HG03571 (cell line): ENCODE measurements around the gene CFAP74.
"Not testable (repeated sequence)": the region's sequence is repeated elsewhere in the genome, so short reads cannot be mapped to it uniquely, and the experiment has no call there.

Experiments used
- ATAC-seq: cut with Tn5 transposase; IDR thresholded peaks from one replicate; pipeline ENCODE4 v1.9.1; 2021; ENCODE audit not compliant: unreplicated experiment

Gene CFAP74

DNA sequence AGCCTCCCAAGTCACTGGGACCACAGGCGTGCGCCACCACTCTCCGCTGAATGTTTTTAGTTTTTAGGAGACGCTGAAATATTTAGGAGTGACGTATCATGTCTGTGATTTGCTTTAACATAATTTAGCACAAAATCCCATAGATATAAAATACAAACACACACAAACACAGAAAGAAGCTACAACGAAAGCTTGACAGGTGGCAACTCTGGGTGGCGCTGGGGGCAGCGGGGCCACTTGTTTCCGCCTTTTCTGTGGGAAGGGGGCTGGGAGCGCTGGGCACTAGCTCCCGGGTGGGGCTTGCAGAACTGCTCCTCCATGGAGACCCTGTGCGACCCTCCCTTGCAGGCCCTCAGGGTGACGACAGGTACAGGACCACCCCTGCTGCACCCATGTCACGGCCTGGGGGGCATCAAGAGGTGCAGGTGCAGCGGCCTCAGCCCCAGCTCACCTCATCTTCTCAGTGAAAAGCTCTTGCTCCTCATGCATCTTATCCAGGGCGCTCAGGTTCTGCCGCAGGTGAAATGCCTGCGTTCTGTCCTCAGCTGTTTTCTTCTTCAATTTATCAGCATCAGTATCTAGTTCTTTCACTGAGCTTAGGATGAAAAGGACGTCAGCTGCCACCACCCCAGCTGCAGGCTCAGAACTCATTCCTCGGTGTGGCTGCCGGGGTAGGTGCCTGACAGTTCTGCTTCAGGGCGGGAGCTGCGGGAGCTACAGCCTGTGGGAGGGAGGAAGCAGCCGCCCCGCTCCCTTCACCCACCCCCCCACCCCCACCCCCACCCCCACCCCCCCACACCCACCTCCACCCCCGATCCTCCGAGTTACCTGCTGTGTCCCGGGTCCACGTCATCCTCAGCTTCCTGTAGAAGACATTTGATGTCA lies 15.3 kb downstream of the CFAP74 start:
- ATAC-seq = no peak

DNA sequence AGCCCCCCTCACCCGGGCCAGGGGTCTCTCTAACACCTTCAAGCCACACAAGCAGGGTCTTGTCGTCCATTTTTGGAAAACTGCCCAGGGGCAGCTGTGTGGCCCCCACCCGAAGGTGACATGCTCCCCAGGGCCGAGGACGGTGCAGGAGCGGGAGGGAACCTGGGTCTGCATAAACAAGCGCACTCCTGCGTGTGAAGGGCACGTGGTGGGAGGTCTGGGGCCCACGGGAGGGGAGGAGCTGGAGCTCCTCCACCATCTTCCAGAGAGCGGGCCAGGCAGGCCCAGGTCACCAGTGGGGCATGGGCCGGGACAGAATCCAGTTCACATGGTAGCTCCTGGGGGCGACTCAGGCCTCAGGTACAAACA lies 16.5 kb downstream of the CFAP74 start:
- no peak for ATAC-seq

DNA sequence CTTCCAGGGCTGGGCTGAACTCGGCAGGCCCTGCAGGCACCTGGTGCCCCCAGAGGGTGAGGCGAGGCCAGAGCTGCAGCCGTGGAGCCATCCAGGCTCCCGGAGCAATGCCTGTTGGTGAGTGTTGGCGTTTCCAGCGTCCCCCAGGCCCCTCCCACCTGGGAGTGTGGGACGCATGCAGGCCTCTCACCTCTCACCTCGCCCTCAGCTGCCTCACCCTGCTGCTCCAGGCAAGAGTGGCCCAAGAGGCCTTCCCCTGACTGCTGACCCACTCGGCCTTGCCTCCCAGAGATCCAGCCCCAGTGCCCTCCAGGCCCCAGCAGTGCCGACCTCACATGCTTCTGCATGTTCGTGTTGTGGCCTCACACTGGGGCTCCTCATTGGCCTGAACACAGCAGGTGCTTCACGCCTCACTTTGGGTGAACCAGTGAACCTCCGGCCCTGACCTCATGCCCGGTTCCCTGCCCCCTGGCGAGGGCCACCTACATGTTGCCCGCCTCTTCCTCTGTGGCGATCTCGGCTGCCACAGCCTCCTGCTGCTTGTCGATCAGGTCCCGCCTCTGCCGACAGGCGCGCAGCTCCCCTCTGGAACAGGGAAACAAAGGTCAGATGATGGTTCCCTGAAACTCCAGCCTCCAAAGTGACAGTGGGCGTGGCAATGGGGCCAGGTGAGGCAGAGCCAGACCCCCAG lies 17.0 kb downstream of the CFAP74 start:
- ATAC-seq = no peak

DNA sequence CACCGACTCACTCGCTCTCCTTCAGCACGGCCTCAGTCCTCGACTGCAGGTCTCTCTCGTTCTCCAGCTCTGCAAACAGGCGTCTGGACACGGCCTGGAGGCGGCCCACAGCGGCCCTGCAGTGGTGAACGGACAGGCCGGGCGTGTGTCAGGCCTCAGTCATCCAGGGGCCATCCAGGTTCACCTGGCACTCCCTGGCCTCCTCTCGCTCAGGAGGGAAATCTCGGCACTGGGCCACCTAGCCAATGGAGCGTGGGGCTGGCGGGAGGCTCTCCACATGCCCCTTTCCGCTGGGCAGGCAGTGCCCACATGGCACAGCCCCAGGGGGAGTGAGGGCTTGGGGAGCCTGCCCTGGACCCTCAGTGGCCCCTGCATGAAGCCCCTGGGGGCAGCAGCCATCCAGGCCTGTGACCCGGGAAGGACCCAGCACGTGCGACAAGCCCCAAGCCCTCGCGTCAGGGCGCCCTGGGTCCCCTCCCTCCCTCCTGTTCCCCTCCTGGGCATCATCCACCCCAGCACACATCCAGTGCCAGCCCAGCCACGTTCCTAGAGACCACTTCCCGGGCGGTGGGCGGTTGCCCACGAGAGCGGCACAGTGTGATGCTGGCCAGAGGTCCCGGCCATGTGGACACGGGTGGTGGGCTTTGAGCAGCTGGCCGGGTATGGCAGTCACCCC lies 18.1 kb downstream of the CFAP74 start:
- no peak for ATAC-seq

DNA sequence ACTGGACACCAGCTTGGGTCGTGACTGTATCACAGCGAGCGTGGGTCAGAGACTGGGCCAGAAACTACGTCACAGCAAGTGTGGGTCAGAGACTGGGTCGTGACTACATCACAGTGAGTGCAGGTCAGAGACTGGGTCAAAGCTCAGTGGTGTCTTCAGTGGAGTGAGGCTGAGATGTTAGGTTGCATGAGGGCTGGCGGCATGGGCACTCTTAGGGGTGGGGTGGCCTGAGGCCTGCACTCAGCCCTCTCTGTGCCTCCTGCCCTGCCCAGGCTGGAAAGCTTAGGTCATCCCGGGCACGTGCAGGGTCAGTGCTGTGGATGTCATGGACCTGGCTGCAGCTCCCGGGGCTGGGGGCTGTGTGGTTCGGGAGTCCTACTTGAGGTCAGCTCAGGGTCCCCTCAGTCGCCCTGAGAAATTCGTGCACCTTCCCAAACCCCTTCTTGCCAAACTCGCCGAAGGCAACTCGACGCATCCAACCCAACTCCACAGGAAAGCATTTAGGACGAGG lies 19.0 kb downstream of the CFAP74 start:
- ATAC-seq = no peak

DNA sequence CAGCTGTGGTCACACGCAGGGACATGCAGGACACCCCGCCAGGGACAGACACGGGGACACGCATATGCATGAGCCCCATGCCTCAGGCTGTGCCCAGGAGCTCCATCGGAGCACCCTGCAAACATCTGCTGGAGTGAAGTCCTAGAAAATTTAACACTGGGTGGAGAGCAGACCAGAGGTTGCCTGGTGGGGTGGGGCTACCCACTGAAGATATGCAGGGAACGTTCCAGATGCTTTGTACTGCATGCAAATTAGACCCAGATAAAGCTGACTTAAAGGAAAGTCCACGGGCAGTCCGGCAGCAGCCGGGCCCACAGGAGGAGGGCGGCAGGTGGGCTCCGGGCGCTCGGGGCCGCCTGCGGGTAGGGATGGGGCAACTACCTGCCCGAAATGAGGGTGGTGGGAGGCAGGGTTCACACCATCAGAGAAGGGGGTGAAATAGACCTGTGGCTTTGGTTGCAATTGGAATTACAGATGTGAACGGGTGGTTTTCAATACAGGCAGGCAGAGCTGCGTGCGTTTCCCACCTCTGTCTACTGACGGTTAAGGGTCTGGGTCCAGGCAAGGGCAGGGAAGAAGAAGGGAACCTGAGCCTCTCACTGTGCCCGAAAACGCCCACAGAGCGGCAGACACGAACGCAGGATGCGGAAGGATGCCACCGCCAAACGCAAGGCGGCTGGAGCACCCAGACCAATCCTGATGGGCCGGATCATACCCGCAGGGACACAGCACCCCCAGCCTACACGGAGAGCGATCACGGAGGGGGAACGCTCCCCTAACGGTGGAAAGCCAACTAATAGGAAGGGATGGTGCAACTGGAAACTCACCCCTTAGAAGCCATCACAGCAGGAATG lies 21.0 kb downstream of the CFAP74 start:
- ATAC-seq = no peak

DNA sequence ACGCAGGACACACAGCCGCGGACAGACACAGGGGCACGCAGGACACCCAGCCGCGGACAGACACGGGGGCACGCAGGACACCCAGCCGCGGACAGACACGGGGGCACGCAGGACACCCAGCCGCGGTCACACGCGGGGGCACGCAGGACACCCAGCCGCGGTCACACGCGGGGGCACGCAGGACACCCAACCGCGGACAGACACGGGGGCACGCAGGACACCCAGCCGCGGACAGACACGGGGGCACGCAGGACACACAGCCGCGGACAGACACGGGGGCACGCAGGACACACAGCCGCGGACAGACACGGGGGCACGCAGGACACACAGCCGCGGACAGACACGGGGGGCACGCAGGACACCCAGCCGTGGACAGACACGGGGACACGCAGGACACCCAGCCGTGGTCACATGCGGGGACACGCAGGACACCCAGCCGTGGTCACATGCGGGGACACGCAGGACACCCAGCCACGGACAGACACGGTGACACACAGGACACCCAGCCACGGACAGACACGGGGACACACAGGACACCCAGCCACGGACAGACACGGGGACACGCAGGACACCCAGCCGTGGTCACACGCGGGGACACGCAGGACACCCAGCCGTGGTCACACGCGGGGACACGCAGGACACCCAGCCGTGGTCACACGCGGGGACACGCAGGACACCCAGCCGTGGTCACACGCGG lies 21.8 kb downstream of the CFAP74 start:
- not testable (repeated sequence) for ATAC-seq

DNA sequence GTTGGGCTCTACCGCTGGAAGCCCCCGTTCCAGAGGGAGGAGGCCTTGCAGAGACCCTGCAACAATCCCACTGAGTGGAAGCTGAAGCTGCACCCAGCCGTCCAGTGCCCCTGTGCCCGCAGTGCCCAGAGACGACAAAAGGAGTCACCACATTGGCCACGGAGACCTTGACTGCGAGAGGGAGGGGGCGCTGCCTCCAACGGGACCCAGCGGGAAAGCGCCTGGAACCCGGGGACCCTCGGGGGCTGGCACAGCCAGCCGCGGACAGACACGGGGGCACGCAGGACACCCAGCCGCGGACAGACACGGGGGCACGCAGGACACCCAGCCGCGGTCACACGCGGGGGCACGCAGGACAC lies 22.5 kb downstream of the CFAP74 start:
- ATAC-seq = no peak

DNA sequence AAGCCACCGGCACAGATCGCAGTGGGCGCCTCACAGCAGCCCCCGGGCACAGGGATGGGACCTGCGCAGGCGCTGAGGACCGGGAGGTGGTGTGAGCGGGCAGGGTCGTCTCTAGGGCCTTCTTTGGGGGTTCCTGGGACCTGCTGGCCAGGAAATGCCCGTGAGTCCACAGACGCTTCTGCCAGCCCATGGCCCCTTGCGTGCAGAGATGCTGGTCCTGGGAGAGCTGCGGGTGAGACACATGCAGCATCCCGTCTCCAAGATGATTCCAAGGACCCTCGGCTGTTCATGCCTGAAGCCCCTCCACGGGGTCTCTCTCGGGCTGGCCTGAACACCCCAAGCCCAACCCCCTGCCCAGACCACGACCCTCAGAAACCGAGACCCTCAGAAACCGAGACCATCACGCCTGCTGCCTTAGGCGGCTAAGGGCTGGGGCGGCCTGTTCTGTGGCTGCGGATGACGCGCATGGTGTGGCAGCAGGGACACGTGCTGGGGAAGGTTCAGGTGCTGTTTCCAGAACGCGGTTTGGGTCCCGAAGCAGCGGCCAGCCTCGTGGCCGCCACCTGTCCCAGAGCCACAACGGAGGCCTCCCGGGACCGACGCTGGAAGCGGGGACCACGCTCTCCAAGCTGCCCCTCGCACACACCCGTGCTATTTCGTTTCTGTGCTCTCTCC lies 23.0 kb downstream of the CFAP74 start:
- ATAC-seq = no peak

DNA sequence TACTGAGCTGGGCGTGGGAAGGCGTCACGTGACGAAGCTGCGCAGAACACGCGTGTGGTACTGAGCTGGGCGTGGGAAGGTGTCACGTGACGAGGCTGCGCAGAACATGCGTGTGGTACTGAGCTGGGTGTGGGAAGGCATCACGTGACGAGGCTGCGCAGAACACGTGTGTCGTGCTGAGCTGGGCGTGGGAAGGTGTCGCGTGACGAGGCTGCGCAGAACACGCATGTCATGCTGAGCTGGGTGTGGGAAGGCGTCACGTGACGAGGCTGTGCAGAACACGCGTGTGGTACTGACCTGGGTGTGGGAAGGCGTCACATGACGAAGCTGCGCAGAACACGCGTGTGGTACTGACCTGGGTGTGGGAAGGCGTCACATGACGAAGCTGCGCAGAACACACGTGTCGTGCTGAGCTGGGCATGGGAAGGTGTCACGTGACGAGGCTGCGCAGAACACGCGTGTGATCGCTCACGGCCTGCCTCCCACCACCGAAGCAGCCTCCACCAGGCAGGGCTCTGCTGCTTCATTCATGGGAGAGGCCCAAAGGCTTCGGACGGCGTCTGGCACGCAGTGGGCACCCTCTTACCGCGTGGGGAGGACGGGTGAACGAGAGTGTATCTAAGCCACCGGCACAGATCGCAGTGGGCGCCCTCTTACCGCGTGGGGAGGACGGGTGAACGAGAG lies 24.0 kb downstream of the CFAP74 start:
- ATAC-seq = no peak

DNA sequence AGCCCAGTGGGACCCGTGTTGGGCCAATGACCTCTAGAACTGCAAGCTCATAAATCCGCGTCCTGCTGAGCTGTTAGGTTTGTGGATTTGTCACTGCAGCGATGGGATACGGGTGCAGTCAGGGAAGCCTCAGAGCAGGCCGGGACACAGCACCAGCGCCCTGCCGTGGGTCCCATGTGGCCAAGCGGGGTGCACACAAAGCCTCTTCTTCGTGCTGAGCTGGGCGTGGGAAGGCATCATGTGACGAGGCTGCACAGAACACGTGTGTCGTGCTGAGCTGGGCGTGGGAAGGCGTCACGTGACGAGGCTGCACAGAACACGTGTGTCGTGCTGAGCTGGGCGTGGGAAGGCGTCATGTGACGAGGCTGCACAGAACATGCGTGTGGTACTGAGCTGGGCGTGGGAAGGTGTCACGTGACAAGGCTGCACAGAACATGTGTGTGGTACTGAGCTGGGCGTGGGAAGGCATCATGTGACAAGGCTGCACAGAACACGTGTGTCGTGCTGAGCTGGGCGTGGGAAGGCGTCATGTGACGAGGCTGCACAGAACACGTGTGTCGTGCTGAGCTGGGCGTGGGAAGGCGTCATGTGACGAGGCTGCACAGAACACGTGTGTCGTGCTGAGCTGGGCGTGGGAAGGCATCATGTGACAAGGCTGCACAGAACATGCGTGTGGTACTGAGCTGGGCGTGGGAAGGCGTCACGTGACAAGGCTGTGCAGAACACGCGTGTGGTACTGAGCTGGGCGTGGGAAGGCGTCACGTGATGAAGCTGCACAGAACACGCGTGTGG lies 24.7 kb downstream of the CFAP74 start:
- not testable (repeated sequence) for ATAC-seq

DNA sequence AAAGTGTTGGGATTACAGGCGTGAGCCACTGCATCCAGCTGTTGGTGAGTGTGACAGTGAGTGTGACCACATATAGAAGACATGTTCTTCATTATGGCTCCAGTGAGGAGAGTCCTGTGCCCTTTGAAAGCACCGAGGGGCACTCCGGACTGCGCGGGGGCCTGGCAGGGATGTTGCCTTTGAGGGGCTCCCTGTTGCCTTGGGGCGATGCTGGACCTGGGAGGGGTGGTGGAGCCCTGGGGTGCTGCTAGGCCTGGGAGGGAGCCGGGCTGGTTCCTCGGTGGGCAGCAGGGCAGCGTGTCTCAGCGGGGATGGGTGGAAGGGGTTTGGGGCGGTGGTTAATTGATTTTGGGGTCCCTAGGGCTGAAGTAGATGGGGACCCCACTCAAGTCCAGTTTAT lies 25.5 kb downstream of the CFAP74 start:
- no peak for ATAC-seq

DNA sequence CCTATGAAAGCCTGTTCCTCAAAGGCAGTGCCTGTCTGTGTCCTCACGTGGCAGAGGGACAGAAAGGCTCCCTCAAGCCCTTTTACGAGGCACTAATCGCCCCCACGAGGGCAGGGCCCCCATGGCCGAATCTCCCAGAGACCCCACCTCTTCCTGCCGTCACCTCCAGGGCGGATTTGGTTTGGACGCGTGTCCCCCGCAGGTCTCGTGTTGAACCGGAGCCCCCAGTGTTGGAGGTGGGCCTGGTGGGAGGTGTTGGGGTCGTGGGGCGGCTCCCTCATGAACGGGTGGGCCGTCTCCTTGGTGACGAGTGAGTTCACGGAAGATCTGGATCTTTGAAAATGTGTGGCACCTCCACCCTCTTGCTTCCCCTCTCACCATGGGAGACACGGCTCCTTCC lies 27.6 kb downstream of the CFAP74 start:
- ATAC-seq = no peak

DNA sequence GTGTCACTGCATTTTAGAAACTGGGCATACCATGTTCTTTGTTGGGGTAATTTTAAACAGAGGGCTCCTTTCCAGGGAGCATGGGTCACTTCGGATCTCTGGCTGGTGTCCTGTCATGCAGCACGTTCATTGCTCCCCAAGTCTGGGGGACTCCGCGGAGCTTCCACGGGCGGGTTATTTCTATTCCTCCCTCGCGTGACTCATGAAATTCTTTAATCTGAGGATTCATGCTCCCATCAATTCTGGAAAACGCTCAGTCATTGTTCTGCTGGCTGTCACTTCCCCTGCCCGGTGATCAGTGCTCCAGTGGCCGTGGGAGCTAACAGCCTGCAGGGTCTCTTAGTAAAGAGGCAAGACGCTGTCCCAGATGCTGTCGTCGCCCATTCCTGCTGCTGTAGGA lies 28.1 kb downstream of the CFAP74 start:
- no peak for ATAC-seq

DNA sequence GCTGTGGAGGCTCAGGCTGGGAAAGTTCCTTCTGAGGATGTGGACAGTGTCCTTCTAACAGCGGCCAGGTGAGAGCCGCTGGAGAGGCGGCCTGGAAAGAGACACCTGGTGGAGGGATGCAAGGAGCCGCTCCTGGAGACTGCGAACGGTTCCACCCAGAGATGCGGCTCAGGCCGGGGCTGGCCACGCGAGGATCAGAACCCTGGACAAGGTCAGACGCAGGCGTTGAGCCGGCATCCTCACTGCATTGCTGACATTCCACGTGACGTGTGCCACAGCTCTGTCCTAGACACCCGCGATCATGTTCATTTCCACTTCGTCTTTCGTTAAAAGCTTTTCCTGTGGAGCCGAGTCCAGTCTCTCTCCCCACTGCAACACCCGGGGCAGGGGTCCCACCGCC lies 28.8 kb downstream of the CFAP74 start:
- no peak for ATAC-seq

DNA sequence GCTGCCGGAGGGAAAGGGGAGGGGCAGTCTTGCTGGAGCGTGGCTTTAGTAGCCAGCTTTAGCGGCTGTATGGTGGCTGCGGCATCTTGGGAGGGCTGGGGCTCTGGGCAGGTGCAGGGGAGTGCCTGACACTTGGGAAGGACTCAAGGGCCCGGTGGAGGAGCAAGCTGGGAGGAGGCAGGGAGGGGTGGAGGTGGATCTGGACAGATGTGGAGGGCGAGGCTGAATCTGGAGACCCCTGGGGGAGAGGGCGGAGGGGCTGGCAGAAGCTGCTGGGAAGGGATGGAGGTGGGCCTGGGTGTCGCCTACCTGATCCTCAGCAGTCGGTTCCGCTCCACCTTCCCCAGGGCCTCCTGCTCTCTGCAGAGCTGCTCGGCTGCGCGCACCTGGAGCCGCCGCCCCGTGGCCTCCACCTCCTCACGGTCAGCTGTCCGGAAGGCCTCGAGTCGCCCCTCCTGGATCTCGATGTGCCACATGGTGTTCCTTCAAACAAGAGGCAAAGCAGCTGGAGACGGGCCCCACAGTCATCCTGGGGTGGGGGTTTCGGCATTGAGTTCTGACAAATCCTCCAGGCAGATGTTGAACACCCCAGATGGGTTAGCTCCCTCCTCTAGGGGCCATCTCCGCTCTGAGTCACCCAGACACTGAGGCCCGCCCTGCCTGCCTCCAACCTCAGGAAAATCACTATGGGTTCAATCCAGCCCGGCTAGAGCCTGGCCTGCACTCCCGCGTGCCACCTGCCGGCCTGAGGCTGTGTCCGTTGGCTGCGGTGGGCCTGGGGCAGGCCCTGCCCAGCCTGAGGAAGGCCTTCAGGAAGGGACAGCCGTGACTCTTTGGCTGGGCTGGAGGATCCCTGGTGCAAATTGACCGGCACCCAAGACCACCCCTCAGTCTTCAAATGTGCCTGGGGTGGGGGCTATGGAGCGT lies 29.6 kb downstream of the CFAP74 start:
- ATAC-seq = no peak

DNA sequence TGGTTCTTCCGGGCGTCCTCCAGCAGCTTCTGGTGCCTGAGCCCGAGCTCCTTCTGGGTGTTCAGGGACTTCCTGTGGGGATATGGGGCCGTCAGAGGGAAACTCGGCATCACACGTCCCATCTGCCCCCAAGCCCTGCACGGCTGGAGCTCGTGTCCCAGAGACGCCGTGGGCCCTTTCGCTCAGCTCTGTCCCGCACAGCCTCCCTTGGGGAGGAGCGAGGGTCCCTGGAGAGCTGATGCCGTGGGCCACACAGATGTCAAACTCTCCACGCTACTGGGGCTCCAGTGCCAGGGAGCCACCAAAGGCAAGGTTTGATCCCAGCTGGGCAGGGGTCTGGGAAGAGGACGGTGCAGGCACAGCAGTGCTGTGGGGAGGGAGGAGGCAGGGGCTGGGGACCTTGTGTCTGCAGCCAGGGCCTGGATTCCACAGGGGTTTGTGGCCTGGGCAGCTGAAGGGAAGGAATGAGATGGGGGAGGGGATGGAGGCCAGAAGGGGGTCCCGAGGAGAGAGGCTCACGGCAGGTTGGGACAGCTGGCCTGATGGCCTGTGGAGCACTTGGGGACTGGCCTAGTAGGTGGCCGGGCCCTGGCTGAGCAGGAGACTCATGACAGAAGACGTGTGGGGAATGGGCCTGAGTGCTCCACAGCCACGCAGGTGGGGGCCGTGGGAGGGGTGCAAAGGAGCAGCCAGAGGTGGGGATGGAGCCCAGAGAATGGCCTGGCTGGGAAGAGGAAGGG lies 30.4 kb downstream of the CFAP74 start:
- ATAC-seq = no peak
